Astrocyte (in vitro differentiated cells and primary cell): ENCODE data around the gene PRKD1. TPM values are rescaled to one million over a fixed set of nuclear protein-coding genes. Genes with fewer than 3 reads are reported as not detected.

Experiments
- DNase-seq: peaks from one replicate; pipeline ENCODE4 v3.0.0-alpha.2; 2010; ENCODE audit warnings: low read depth
- FAIRE-seq: peaks from 2 replicates; lab custom pipeline; 2011; peaks lifted over from hg19 to GRCh38; lab: Jason Lieb, UNC
- H2AFZ ChIP-seq: 2 replicates; pipeline ENCODE4 v1.6.0; 2012; ENCODE audit warnings: low read depth, low read length, inconsistent platforms
- H3K27ac ChIP-seq: 2 replicates; pipeline ENCODE4 v1.5.1; 2011; ENCODE audit warnings: low read depth, low read length, inconsistent platforms
- H3K27me3 ChIP-seq: 2 replicates; pipeline ENCODE4 v1.6.0; 2011; ENCODE audit warnings: low read length, inconsistent platforms; ENCODE audit not compliant: insufficient read depth
- H3K36me3 ChIP-seq: 2 replicates; pipeline ENCODE4 v1.5.1; 2011; ENCODE audit warnings: low read length, inconsistent platforms; ENCODE audit not compliant: insufficient read depth
- H3K4me1 ChIP-seq: 2 replicates; pipeline ENCODE4 v1.5.1; 2011; ENCODE audit warnings: low read length, inconsistent platforms; ENCODE audit not compliant: insufficient read depth
- H3K4me2 ChIP-seq: 2 replicates; pipeline ENCODE4 v1.6.0; 2012; ENCODE audit warnings: low read length, inconsistent platforms
- H3K4me3 ChIP-seq: 2 replicates; pipeline ENCODE4 v1.5.1; 2011; ENCODE audit warnings: low read depth, mild to moderate bottlenecking, low read length, inconsistent platforms; ENCODE audit not compliant: insufficient read depth
- H3K79me2 ChIP-seq: 2 replicates; pipeline ENCODE4 v1.6.0; 2012; ENCODE audit warnings: mild to moderate bottlenecking, low read length, inconsistent platforms; ENCODE audit not compliant: insufficient read depth
- H3K9ac ChIP-seq: 2 replicates; pipeline ENCODE4 v1.6.0; 2012; ENCODE audit warnings: mild to moderate bottlenecking, low read length, inconsistent platforms
- H3K9me3 ChIP-seq: 2 replicates; pipeline ENCODE4 v1.5.1; 2012; ENCODE audit warnings: low read depth, mild to moderate bottlenecking, low read length, inconsistent platforms; ENCODE audit not compliant: insufficient read depth
- H4K20me1 ChIP-seq: 2 replicates; pipeline ENCODE4 v1.6.0; 2012; ENCODE audit warnings: low read length, inconsistent platforms; ENCODE audit not compliant: insufficient read depth
- H3K27ac Mint-ChIP-seq: one replicate; pipeline ENCODE4 v1.8.0; 2021; ENCODE audit warnings: mild to moderate bottlenecking, mixed read lengths; ENCODE audit not compliant: unreplicated experiment
- H3K27me3 Mint-ChIP-seq: one replicate; pipeline ENCODE4 v1.8.0; 2021; ENCODE audit warnings: low read depth, mixed read lengths; ENCODE audit not compliant: unreplicated experiment
- H3K36me3 Mint-ChIP-seq: one replicate; pipeline ENCODE4 v1.8.0; 2021; ENCODE audit warnings: low read depth, mixed read lengths; ENCODE audit not compliant: unreplicated experiment
- H3K4me1 Mint-ChIP-seq: one replicate; pipeline ENCODE4 v1.8.0; 2021; ENCODE audit warnings: low read depth, mixed read lengths; ENCODE audit not compliant: unreplicated experiment
- H3K4me3 Mint-ChIP-seq: one replicate; pipeline ENCODE4 v1.8.0; 2021; ENCODE audit warnings: mild to moderate bottlenecking, moderate library complexity, mixed read lengths; ENCODE audit not compliant: unreplicated experiment
- H3K9me3 Mint-ChIP-seq: one replicate; pipeline ENCODE4 v1.8.0; 2021; ENCODE audit warnings: mild to moderate bottlenecking, mixed read lengths; ENCODE audit not compliant: unreplicated experiment
- CTCF ChIP-seq: IDR thresholded peaks from 2 replicates; pipeline ENCODE4 v1.5.1; 2011; ENCODE audit warnings: low read depth, mild to moderate bottlenecking, inconsistent platforms, low read length, moderate library complexity; ENCODE audit not compliant: insufficient read depth
- EZH2 ChIP-seq: IDR thresholded peaks from 2 replicates; pipeline ENCODE4 v1.6.1; 2012; ENCODE audit warnings: mild to moderate bottlenecking, low read length, inconsistent platforms; ENCODE audit not compliant: insufficient read depth
- total RNA-seq: library from RNA; stranded (reverse); gene quantifications from 2 replicates; pipeline ENCODE4 v1.2.1, GENCODE V29; 2021

The PRKD1 gene
- total RNA-seq, 1 donor from 2014 or later, result 5.9 TPM

GRCh38 chr14:29817767-29818405, 109.8 kb downstream of the PRKD1 start:
- Histone ChIP-seq H3K4me3 (no peak overlapping the region), H3K27me3 (no peaks in the 10 kb centered on the region), H3K27ac (no peak overlapping the region), H3K4me2 (no peak overlapping the region), H2AFZ (no peak overlapping the region), H3K4me1 (no peaks in the 10 kb centered on the region), H4K20me1 (no peaks in the 10 kb centered on the region), H3K9ac (no peak overlapping the region), H3K9me3 (no peaks in the 10 kb centered on the region), H3K36me3 (no peaks in the 10 kb centered on the region), H3K79me2 (no peaks in the 10 kb centered on the region)
- no peak for TF ChIP-seq CTCF
- TF ChIP-seq EZH2, result no peak
- H3K4me1 Mint-ChIP-seq, result peaks cover 19% of the 10 kb centered on the region
- DNase-seq (no peak), FAIRE-seq (no peak)
- no peak overlapping the region for H3K4me3 Mint-ChIP-seq
- peaks cover 2% of the 10 kb centered on the region for H3K9me3 Mint-ChIP-seq
- H3K36me3 Mint-ChIP-seq, result no peaks in the 10 kb centered on the region
- H3K27ac Mint-ChIP-seq, result no peak overlapping the region
- no peaks in the 10 kb centered on the region for H3K27me3 Mint-ChIP-seq

GRCh38 chr14:29815016-29815674, 112.5 kb downstream of the PRKD1 start:
- no peak for DNase-seq
- H3K36me3 Mint-ChIP-seq, result no peaks in the 10 kb centered on the region
- Histone ChIP-seq H3K9me3 (no peaks in the 10 kb centered on the region), H3K4me3 (no peak overlapping the region), H3K36me3 (no peaks in the 10 kb centered on the region), H3K9ac (no peak overlapping the region), H3K27ac (no peak overlapping the region), H2AFZ (no peak overlapping the region), H3K79me2 (no peaks in the 10 kb centered on the region), H3K27me3 (no peaks in the 10 kb centered on the region), H3K4me1 (no peaks in the 10 kb centered on the region), H3K4me2 (no peak overlapping the region), H4K20me1 (peaks cover 10% of the 10 kb centered on the region)
- H3K27me3 Mint-ChIP-seq, result no peaks in the 10 kb centered on the region
- no peak overlapping the region for H3K4me3 Mint-ChIP-seq
- no peak overlapping the region for H3K27ac Mint-ChIP-seq
- peaks cover 4% of the 10 kb centered on the region for H3K9me3 Mint-ChIP-seq
- TF ChIP-seq EZH2, result no peak
- H3K4me1 Mint-ChIP-seq, result no peaks in the 10 kb centered on the region
- no peak for FAIRE-seq

GRCh38 chr14:29814156-29815015, 113.3 kb downstream of the PRKD1 start:
- no peak overlapping the region for H3K4me3 Mint-ChIP-seq
- no peak for TF ChIP-seq CTCF
- TF ChIP-seq EZH2, result no peak
- Histone ChIP-seq H3K9me3 (no peaks in the 10 kb centered on the region), H3K9ac (no peak overlapping the region), H3K36me3 (no peaks in the 10 kb centered on the region), H3K79me2 (no peaks in the 10 kb centered on the region), H4K20me1 (peaks cover 10% of the 10 kb centered on the region), H3K4me3 (no peak overlapping the region), H3K27me3 (no peaks in the 10 kb centered on the region), H3K4me2 (no peak overlapping the region), H3K27ac (no peak overlapping the region), H3K4me1 (no peaks in the 10 kb centered on the region), H2AFZ (no peak overlapping the region)
- H3K36me3 Mint-ChIP-seq, result no peaks in the 10 kb centered on the region
- FAIRE-seq (no peak), DNase-seq (peak; percentile 57)
- no peaks in the 10 kb centered on the region for H3K27me3 Mint-ChIP-seq
- H3K9me3 Mint-ChIP-seq, result peaks cover 4% of the 10 kb centered on the region
- H3K4me1 Mint-ChIP-seq, result no peaks in the 10 kb centered on the region
- H3K27ac Mint-ChIP-seq, result no peak overlapping the region
